NCI-H446 (cell line): ENCODE data around the gene NLRP2B.
"Not testable (repeated sequence)": the region's sequence is repeated elsewhere in the genome, so short reads cannot be mapped to it uniquely, and the experiment has no call there.

Source experiments
- DNase-seq, 2 experiments: peaks; one replicate each; lab custom pipeline; 2025; lab: John Stamatoyannopoulos, UW

The NLRP2B gene

GRCh38 chrX:57680160-57680559 lies at the start of gene NLRP2B:
Gene NLRP2B, minus strand, starts transcription at chrX:57680260.
- no peak for DNase-seq

GRCh38 chrX:57725995-57726394 lies 45.9 kb upstream of the NLRP2B start:
- DNase-seq: not testable (repeated sequence)

- no peak for DNase-seq
Observed at GRCh38 chrX:57681341-57681740, 1.3 kb upstream of the NLRP2B start.

GRCh38 chrX:57678686-57679428 lies 1.2 kb downstream of the NLRP2B start:
- DNase-seq: no peak

- DNase-seq: no peak
Observed at GRCh38 chrX:57677132-57677858, 2.8 kb downstream of the NLRP2B start.

GRCh38 chrX:57675320-57675719 lies 4.7 kb downstream of the NLRP2B start:
- no peak for DNase-seq

- DNase-seq: no peak
Observed at GRCh38 chrX:57674861-57675260, 5.2 kb downstream of the NLRP2B start.

- DNase-seq: no peak
Observed at GRCh38 chrX:57669961-57670360, 10.1 kb downstream of the NLRP2B start.

- no peak for DNase-seq
Observed at GRCh38 chrX:57667010-57667409, 13.1 kb downstream of the NLRP2B start.

- no peak for DNase-seq
Observed at GRCh38 chrX:57655065-57655464, 25.0 kb downstream of the NLRP2B start.

GRCh38 chrX:57652705-57653104 lies 27.4 kb downstream of the NLRP2B start:
- no peak for DNase-seq

GRCh38 chrX:57651169-57651919 lies 28.7 kb downstream of the NLRP2B start:
- no peak for DNase-seq

- no peak for DNase-seq
Observed at GRCh38 chrX:57647020-57647419, 33.0 kb downstream of the NLRP2B start.

- DNase-seq: no peak
Observed at GRCh38 chrX:57643698-57644097, 36.4 kb downstream of the NLRP2B start.

GRCh38 chrX:57641338-57641737 lies 38.7 kb downstream of the NLRP2B start:
- DNase-seq: no peak

GRCh38 chrX:57640674-57641016 lies 39.4 kb downstream of the NLRP2B start:
- no peak for DNase-seq

GRCh38 chrX:57629438-57629837 lies 50.6 kb downstream of the NLRP2B start:
- not testable (repeated sequence) for DNase-seq
